ENCODE results near the gene TLX2. TPM values are rescaled to one million over a fixed set of nuclear protein-coding genes. Genes with fewer than 3 reads are reported as not detected.

Gene TLX2
- total and polyA plus RNA-seq, 2 experiments from 2014 or later, result 0.16 to 0.21 TPM

DNA sequence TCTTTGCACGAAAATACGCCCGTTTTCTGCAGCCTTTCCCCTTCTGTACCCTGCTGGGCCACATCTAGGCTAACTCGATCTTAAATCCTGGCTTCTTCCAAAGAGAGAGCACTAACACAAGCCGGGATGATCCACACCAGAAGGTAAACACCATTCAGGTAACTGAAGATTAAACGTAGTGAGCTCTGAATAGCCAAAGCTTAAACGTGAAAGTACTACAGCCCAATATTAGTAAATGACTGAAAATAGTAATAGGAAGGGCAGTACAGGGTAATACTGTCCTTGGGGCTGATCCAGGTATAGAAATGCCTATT lies 41.3 kb upstream of the TLX2 start:
- Mint-ChIP-seq H3K27me3 (ENCODE audit: insufficient read depth, low read depth, poor library complexity) (peaks cover 15% of the 10 kb centered on the region), H3K27ac (peak overlapping the region; percentile 98)

More for the DNA sequence above, 41.3 kb upstream of the TLX2 start:
- peaks cover 13% of the 10 kb centered on the region for H3F3A ChIP-seq (replicated peaks; ENCODE audit: low read depth)
- Mint-ChIP-seq H3K4me3 (peak overlapping the region; percentile 98), H3K36me3 (ENCODE audit: low read depth) (peaks cover 19% of the 10 kb centered on the region), H3K9me3 (no peaks in the 10 kb centered on the region; the same call in 2 of the 3 replicates), H3K4me1 (peaks cover 2% of the 10 kb centered on the region; the same call in 1 of the 3 replicates)
- H3K4me1 ChIP-seq (ENCODE audit: insufficient read depth), result peaks cover 7% of the 10 kb centered on the region; the same call in 1 of the 2 replicates
- H4K20me1 ChIP-seq (replicated peaks; ENCODE audit: insufficient read depth), result no peaks in the 10 kb centered on the region
- H2AFZ ChIP-seq, result peak overlapping the region; percentile 4; the same call in 1 of the 2 replicates
- peak; percentile 5; the same call in 2 of the 3 replicates for ATAC-seq
- no peaks in the 10 kb centered on the region for H3K36me3 ChIP-seq (ENCODE audit: insufficient read depth)
- peak overlapping the region; percentile 80 for H3K4me3 ChIP-seq
- DNase-seq (ENCODE audit: low spot score), result no peak
- TF ChIP-seq JUNB (IDR thresholded peaks at IDR 0.05; ENCODE audit: unreplicated experiment), result no peak
- TF ChIP-seq, protein P1, sequence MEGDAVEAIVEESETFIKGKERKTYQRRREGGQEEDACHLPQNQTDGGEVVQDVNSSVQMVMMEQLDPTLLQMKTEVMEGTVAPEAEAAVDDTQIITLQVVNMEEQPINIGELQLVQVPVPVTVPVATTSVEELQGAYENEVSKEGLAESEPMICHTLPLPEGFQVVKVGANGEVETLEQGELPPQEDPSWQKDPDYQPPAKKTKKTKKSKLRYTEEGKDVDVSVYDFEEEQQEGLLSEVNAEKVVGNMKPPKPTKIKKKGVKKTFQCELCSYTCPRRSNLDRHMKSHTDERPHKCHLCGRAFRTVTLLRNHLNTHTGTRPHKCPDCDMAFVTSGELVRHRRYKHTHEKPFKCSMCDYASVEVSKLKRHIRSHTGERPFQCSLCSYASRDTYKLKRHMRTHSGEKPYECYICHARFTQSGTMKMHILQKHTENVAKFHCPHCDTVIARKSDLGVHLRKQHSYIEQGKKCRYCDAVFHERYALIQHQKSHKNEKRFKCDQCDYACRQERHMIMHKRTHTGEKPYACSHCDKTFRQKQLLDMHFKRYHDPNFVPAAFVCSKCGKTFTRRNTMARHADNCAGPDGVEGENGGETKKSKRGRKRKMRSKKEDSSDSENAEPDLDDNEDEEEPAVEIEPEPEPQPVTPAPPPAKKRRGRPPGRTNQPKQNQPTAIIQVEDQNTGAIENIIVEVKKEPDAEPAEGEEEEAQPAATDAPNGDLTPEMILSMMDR (conservative IDR thresholded peaks at IDR 0.05; ENCODE audit: low read depth in 2 of 2), result no peak
- no peak for TF ChIP-seq NANOG (IDR thresholded peaks at IDR 0.05; ENCODE audit: borderline replicate concordance)
- no peak for TF ChIP-seq POLR2AphosphoS5 (IDR thresholded peaks at IDR 0.05; ENCODE audit: low read depth)
- TF ChIP-seq ZNF331 (CRISPR knock-in tag; IDR thresholded peaks at IDR 0.05; ENCODE audit: low read depth), result no peak
- no peak for TF ChIP-seq CREB1 (CRISPR knock-in tag; IDR thresholded peaks at IDR 0.05; ENCODE audit: low read depth)
- TF ChIP-seq, protein P2, sequence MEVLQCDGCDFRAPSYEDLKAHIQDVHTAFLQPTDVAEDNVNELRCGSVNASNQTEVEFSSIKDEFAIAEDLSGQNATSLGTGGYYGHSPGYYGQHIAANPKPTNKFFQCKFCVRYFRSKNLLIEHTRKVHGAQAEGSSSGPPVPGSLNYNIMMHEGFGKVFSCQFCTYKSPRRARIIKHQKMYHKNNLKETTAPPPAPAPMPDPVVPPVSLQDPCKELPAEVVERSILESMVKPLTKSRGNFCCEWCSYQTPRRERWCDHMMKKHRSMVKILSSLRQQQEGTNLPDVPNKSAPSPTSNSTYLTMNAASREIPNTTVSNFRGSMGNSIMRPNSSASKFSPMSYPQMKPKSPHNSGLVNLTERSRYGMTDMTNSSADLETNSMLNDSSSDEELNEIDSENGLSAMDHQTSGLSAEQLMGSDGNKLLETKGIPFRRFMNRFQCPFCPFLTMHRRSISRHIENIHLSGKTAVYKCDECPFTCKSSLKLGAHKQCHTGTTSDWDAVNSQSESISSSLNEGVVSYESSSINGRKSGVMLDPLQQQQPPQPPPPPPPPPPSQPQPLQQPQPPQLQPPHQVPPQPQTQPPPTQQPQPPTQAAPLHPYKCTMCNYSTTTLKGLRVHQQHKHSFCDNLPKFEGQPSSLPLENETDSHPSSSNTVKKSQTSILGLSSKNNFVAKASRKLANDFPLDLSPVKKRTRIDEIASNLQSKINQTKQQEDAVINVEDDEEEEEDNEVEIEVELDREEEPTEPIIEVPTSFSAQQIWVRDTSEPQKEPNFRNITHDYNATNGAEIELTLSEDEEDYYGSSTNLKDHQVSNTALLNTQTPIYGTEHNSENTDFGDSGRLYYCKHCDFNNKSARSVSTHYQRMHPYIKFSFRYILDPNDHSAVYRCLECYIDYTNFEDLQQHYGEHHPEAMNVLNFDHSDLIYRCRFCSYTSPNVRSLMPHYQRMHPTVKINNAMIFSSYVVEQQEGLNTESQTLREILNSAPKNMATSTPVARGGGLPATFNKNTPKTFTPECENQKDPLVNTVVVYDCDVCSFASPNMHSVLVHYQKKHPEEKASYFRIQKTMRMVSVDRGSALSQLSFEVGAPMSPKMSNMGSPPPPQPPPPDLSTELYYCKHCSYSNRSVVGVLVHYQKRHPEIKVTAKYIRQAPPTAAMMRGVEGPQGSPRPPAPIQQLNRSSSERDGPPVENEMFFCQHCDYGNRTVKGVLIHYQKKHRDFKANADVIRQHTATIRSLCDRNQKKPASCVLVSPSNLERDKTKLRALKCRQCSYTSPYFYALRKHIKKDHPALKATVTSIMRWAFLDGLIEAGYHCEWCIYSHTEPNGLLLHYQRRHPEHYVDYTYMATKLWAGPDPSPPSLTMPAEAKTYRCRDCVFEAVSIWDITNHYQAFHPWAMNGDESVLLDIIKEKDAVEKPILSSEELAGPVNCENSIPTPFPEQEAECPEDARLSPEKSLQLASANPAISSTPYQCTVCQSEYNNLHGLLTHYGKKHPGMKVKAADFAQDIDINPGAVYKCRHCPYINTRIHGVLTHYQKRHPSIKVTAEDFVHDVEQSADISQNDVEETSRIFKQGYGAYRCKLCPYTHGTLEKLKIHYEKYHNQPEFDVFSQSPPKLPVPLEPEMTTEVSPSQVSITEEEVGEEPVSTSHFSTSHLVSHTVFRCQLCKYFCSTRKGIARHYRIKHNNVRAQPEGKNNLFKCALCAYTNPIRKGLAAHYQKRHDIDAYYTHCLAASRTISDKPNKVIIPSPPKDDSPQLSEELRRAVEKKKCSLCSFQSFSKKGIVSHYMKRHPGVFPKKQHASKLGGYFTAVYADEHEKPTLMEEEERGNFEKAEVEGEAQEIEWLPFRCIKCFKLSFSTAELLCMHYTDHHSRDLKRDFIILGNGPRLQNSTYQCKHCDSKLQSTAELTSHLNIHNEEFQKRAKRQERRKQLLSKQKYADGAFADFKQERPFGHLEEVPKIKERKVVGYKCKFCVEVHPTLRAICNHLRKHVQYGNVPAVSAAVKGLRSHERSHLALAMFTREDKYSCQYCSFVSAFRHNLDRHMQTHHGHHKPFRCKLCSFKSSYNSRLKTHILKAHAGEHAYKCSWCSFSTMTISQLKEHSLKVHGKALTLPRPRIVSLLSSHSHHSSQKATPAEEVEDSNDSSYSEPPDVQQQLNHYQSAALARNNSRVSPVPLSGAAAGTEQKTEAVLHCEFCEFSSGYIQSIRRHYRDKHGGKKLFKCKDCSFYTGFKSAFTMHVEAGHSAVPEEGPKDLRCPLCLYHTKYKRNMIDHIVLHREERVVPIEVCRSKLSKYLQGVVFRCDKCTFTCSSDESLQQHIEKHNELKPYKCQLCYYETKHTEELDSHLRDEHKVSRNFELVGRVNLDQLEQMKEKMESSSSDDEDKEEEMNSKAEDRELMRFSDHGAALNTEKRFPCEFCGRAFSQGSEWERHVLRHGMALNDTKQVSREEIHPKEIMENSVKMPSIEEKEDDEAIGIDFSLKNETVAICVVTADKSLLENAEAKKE (CRISPR knock-in tag; IDR thresholded peaks at IDR 0.05), result no peak
- no peak for TF ChIP-seq EZH2 (IDR thresholded peaks at IDR 0.05; ENCODE audit: low read depth, unreplicated experiment)
- no peak for TF ChIP-seq STAT1 (IDR thresholded peaks at IDR 0.05; ENCODE audit: unreplicated experiment)
- TF ChIP-seq, protein P3, sequence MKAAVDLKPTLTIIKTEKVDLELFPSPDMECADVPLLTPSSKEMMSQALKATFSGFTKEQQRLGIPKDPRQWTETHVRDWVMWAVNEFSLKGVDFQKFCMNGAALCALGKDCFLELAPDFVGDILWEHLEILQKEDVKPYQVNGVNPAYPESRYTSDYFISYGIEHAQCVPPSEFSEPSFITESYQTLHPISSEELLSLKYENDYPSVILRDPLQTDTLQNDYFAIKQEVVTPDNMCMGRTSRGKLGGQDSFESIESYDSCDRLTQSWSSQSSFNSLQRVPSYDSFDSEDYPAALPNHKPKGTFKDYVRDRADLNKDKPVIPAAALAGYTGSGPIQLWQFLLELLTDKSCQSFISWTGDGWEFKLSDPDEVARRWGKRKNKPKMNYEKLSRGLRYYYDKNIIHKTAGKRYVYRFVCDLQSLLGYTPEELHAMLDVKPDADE (IDR thresholded peaks at IDR 0.05), result no peak
- TF ChIP-seq, protein P4, sequence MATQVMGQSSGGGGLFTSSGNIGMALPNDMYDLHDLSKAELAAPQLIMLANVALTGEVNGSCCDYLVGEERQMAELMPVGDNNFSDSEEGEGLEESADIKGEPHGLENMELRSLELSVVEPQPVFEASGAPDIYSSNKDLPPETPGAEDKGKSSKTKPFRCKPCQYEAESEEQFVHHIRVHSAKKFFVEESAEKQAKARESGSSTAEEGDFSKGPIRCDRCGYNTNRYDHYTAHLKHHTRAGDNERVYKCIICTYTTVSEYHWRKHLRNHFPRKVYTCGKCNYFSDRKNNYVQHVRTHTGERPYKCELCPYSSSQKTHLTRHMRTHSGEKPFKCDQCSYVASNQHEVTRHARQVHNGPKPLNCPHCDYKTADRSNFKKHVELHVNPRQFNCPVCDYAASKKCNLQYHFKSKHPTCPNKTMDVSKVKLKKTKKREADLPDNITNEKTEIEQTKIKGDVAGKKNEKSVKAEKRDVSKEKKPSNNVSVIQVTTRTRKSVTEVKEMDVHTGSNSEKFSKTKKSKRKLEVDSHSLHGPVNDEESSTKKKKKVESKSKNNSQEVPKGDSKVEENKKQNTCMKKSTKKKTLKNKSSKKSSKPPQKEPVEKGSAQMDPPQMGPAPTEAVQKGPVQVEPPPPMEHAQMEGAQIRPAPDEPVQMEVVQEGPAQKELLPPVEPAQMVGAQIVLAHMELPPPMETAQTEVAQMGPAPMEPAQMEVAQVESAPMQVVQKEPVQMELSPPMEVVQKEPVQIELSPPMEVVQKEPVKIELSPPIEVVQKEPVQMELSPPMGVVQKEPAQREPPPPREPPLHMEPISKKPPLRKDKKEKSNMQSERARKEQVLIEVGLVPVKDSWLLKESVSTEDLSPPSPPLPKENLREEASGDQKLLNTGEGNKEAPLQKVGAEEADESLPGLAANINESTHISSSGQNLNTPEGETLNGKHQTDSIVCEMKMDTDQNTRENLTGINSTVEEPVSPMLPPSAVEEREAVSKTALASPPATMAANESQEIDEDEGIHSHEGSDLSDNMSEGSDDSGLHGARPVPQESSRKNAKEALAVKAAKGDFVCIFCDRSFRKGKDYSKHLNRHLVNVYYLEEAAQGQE (IDR thresholded peaks at IDR 0.05; ENCODE audit: unreplicated experiment), result no peak
- no peak for TF ChIP-seq EZH2phosphoT487 (IDR thresholded peaks at IDR 0.05; ENCODE audit: unreplicated experiment)
- no peak for TF ChIP-seq ZNF114 (CRISPR knock-in tag; IDR thresholded peaks at IDR 0.05)
- no peaks in the 10 kb centered on the region for H3K9me2 ChIP-seq (ENCODE audit: insufficient read depth)
- H3K4me2 ChIP-seq, result peak overlapping the region; percentile 92
- H3K27me3 ChIP-seq (ENCODE audit: insufficient read depth), result no peaks in the 10 kb centered on the region
- no peaks in the 10 kb centered on the region for H3K79me2 ChIP-seq (replicated peaks; ENCODE audit: insufficient read depth)
- peak overlapping the region; percentile 96 for H3K27ac ChIP-seq (ENCODE audit: low read depth)
